Mesodermal cell (in vitro differentiated cells): ENCODE results near the gene AOAH.
A peak's percentile ranks its signal among the peaks of the same experiment; 100 is the strongest.

Source experiments
- H3K27ac ChIP-seq: 2 replicates; pipeline ENCODE4 v1.7.0; 2013; ENCODE audit warnings: mild to moderate bottlenecking, low read depth, low read length, moderate library complexity; ENCODE audit not compliant: severe bottlenecking
- H3K36me3 ChIP-seq: 2 replicates; pipeline ENCODE4 v1.7.1; 2013; ENCODE audit warnings: mild to moderate bottlenecking, low read length, moderate library complexity; ENCODE audit not compliant: control insufficient read depth, insufficient read depth
- H3K4me1 ChIP-seq: one replicate; pipeline ENCODE4 v1.7.1; 2013; ENCODE audit warnings: mild to moderate bottlenecking, low read length; ENCODE audit not compliant: insufficient read depth, control insufficient read depth, poor library complexity, severe bottlenecking
- H3K4me3 ChIP-seq: 2 replicates; pipeline ENCODE4 v1.7.0; 2013; ENCODE audit warnings: low read length, control low read depth, mild to moderate bottlenecking; ENCODE audit not compliant: insufficient read depth, poor library complexity, severe bottlenecking; ENCODE audit errors: extremely low read depth
- H3K9me3 ChIP-seq: 2 replicates; pipeline ENCODE4 v1.7.1; 2013; ENCODE audit warnings: mild to moderate bottlenecking, low read length, moderate library complexity; ENCODE audit not compliant: control insufficient read depth
- WGBS, 2 experiments: methylation state at CpG; one replicate each; pipeline ENCODE4 v1.1.5; 2013; ENCODE audit warnings: missing lambda C conversion rate in 2 of 2; ENCODE audit not compliant: insufficient coverage in 2 of 2; 5-methylcytosine and 5-hydroxymethylcytosine counted together

The AOAH gene

GRCh38 chr7:36755484-36755883, 31.2 kb upstream of the AOAH start:
- H3K4me3 ChIP-seq: no peak overlapping the region
- H3K36me3 ChIP-seq: no peaks in the 10 kb centered on the region
- peaks cover 15% of the 10 kb centered on the region for H3K4me1 ChIP-seq
- 92 to 98% methylated on average over 5 to 6 of the region's 8 CpGs for WGBS, 2 experiments
- H3K9me3 ChIP-seq: no peaks in the 10 kb centered on the region
- no peak overlapping the region for H3K27ac ChIP-seq

GRCh38 chr7:36752026-36752711, 27.9 kb upstream of the AOAH start:
- H3K27ac ChIP-seq: no peak overlapping the region
- WGBS, 2 experiments: 86% methylated on average over 1 of the region's 2 CpGs; no CpG with 5 or more reads in 1 of the 2 experiments
- no peaks in the 10 kb centered on the region for H3K9me3 ChIP-seq
- H3K4me1 ChIP-seq: peaks cover 29% of the 10 kb centered on the region
- H3K36me3 ChIP-seq: no peaks in the 10 kb centered on the region
- no peak overlapping the region for H3K4me3 ChIP-seq

GRCh38 chr7:36750451-36750850, 26.2 kb upstream of the AOAH start:
- no peaks in the 10 kb centered on the region for H3K36me3 ChIP-seq
- 81 to 89% methylated on average over 5 of the region's 5 CpGs for WGBS, 2 experiments
- no peak overlapping the region for H3K27ac ChIP-seq

GRCh38 chr7:36749282-36749960, 25.1 kb upstream of the AOAH start:
- WGBS, 2 experiments: 80 to 100% methylated on average over 1 of the region's 2 CpGs
- no peaks in the 10 kb centered on the region for H3K9me3 ChIP-seq
- peaks cover 29% of the 10 kb centered on the region for H3K4me1 ChIP-seq
- no peaks in the 10 kb centered on the region for H3K36me3 ChIP-seq
- H3K4me3 ChIP-seq: no peak overlapping the region
- peak overlapping the region; percentile 59 for H3K27ac ChIP-seq

More at GRCh38 chr7:36750451-36750850, 26.2 kb upstream of the AOAH start:
- H3K4me1 ChIP-seq: peaks cover 29% of the 10 kb centered on the region
- no peak overlapping the region for H3K4me3 ChIP-seq
- H3K9me3 ChIP-seq: no peaks in the 10 kb centered on the region

- 93 to 100% methylated on average over 4 to 6 of the region's 7 CpGs for WGBS, 2 experiments
- H3K27ac ChIP-seq: no peak overlapping the region
- no peaks in the 10 kb centered on the region for H3K36me3 ChIP-seq
- no peaks in the 10 kb centered on the region for H3K9me3 ChIP-seq
- H3K4me1 ChIP-seq: peaks cover 29% of the 10 kb centered on the region
- H3K4me3 ChIP-seq: no peak overlapping the region
These were observed 23.8 kb upstream of the AOAH start for GRCh38 chr7:36748017-36748487.

GRCh38 chr7:36747280-36748016, 23.2 kb upstream of the AOAH start:
- H3K9me3 ChIP-seq: no peaks in the 10 kb centered on the region
- no peak overlapping the region for H3K27ac ChIP-seq
- no peaks in the 10 kb centered on the region for H3K36me3 ChIP-seq
- H3K4me1 ChIP-seq: peaks cover 29% of the 10 kb centered on the region
- no peak overlapping the region for H3K4me3 ChIP-seq
- WGBS, 2 experiments: 86 to 90% methylated on average over 1 to 3 of the region's 4 CpGs

- Histone ChIP-seq H3K4me3 (no peak overlapping the region), H3K27ac (no peak overlapping the region), H3K9me3 (no peaks in the 10 kb centered on the region), H3K4me1 (peaks cover 29% of the 10 kb centered on the region), H3K36me3 (no peaks in the 10 kb centered on the region)
- 96 to 98% methylated on average over 5 of the region's 5 CpGs for WGBS, 2 experiments
These were observed 22.1 kb upstream of the AOAH start for GRCh38 chr7:36746347-36746746.

GRCh38 chr7:36742911-36743775, 18.8 kb upstream of the AOAH start:
- 91 to 100% methylated on average over 3 to 4 of the region's 6 CpGs for WGBS, 2 experiments
- no peaks in the 10 kb centered on the region for H3K36me3 ChIP-seq

GRCh38 chr7:36741866-36742265, 17.6 kb upstream of the AOAH start:
- Histone ChIP-seq H3K27ac (no peak overlapping the region), H3K36me3 (no peaks in the 10 kb centered on the region), H3K4me1 (peaks cover 8% of the 10 kb centered on the region), H3K4me3 (no peak overlapping the region), H3K9me3 (no peaks in the 10 kb centered on the region)
- 60 to 92% methylated on average over 1 to 2 of the region's 3 CpGs for WGBS, 2 experiments

More at GRCh38 chr7:36742911-36743775, 18.8 kb upstream of the AOAH start:
- Histone ChIP-seq H3K4me3 (no peak overlapping the region), H3K27ac (no peak overlapping the region), H3K4me1 (peaks cover 13% of the 10 kb centered on the region), H3K9me3 (no peaks in the 10 kb centered on the region)

- Histone ChIP-seq H3K4me1 (no peaks in the 10 kb centered on the region), H3K4me3 (no peak overlapping the region), H3K9me3 (no peaks in the 10 kb centered on the region), H3K36me3 (no peaks in the 10 kb centered on the region), H3K27ac (no peak overlapping the region)
- 92 to 100% methylated on average over 2 of the region's 3 CpGs for WGBS, 2 experiments
These were observed 15.1 kb upstream of the AOAH start for GRCh38 chr7:36739351-36739750.
